GM19455 (cell line): Measurements from ENCODE around the gene WFIKKN2.
"Not testable (repeated sequence)": the region's sequence is repeated elsewhere in the genome, so short reads cannot be mapped to it uniquely, and the experiment has no call there.

Experiments used
- ATAC-seq: cut with Tn5 transposase; IDR thresholded peaks from one replicate; pipeline ENCODE4 v1.9.1; 2021; ENCODE audit not compliant: unreplicated experiment

WFIKKN2 gene

GRCh38 chr17:50871364-50871763 lies 36.0 kb downstream of the WFIKKN2 start:
- no peak for ATAC-seq

GRCh38 chr17:50871898-50872297 lies 36.5 kb downstream of the WFIKKN2 start:
- no peak for ATAC-seq

- no peak for ATAC-seq
Observed at GRCh38 chr17:50872710-50873424, 37.5 kb downstream of the WFIKKN2 start.

- ATAC-seq: no peak
Observed at GRCh38 chr17:50875074-50875473, 39.7 kb downstream of the WFIKKN2 start.

GRCh38 chr17:50877042-50877441 lies 41.7 kb downstream of the WFIKKN2 start:
- ATAC-seq: not testable (repeated sequence)

- no peak for ATAC-seq
Observed at GRCh38 chr17:50877838-50878237, 42.5 kb downstream of the WFIKKN2 start.

- ATAC-seq: no peak
Observed at GRCh38 chr17:50879086-50879485, 43.7 kb downstream of the WFIKKN2 start.

GRCh38 chr17:50881182-50881581 lies 45.8 kb downstream of the WFIKKN2 start:
- no peak for ATAC-seq

GRCh38 chr17:50882851-50883250 lies 47.5 kb downstream of the WFIKKN2 start:
- ATAC-seq: no peak

GRCh38 chr17:50883850-50884438 lies 48.6 kb downstream of the WFIKKN2 start:
- ATAC-seq: no peak

- no peak for ATAC-seq
Observed at GRCh38 chr17:50884439-50885311, 49.3 kb downstream of the WFIKKN2 start.

GRCh38 chr17:50887705-50888245 lies 52.4 kb downstream of the WFIKKN2 start:
- ATAC-seq: no peak

GRCh38 chr17:50889528-50890118 lies 54.2 kb downstream of the WFIKKN2 start:
- no peak for ATAC-seq

GRCh38 chr17:50890675-50891516 lies 55.5 kb downstream of the WFIKKN2 start:
- no peak for ATAC-seq

- ATAC-seq: no peak
Observed at GRCh38 chr17:50891577-50891989, 56.2 kb downstream of the WFIKKN2 start.
